Stimulated activated CD4-positive, alpha-beta T cell treated with anti-CD3 and anti-CD28 coated beads, Interleukin-12 subunit alpha, Interleukin-12 subunit beta, amount 100 ng/mL, for 4 hours (primary cell): Measurements from ENCODE around the gene PSRC1.
A peak's percentile ranks its signal among the peaks of the same experiment; 100 is the strongest.

Experiments used
- DNase-seq: peaks from one replicate; pipeline ENCODE4 v3.0.0-alpha.2; 2020

The PSRC1 gene

GRCh38 chr1:109271458-109271857 is 11.5 kb downstream of the PSRC1 start:
- DNase-seq = no peak

DNA sequence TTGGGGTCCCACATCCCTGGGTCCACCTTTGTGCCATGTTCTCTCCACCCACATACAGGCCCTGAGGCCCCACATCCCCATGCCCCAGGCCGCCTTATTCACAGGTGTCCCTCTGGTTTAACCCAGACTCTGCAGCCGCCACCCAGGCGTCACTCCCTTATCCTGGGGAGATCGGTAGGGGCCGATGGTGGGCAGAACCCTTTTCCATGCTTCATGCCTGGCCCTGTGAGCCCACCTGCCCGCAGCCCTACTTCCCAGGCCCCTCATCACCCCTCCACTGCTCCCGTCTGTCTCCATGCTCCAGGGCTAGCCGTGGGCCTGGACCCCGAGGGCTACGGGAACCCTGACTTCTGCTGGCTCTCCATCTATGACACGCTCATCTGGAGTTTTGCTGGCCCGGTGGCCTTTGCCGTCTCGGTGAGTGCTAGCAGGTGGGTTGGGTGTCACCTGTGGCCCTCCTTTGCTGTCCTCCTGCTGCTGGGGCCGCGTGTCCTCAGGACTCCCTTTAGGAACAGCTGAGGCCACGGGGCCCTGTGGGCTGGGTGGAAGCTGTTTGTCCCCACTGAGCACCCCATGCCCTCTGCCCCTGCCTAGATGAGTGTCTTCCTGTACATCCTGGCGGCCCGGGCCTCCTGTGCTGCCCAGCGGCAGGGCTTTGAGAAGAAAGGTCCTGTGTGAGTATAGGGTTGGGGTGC is 12.2 kb downstream of the PSRC1 start:
- DNase-seq = no peak

DNA sequence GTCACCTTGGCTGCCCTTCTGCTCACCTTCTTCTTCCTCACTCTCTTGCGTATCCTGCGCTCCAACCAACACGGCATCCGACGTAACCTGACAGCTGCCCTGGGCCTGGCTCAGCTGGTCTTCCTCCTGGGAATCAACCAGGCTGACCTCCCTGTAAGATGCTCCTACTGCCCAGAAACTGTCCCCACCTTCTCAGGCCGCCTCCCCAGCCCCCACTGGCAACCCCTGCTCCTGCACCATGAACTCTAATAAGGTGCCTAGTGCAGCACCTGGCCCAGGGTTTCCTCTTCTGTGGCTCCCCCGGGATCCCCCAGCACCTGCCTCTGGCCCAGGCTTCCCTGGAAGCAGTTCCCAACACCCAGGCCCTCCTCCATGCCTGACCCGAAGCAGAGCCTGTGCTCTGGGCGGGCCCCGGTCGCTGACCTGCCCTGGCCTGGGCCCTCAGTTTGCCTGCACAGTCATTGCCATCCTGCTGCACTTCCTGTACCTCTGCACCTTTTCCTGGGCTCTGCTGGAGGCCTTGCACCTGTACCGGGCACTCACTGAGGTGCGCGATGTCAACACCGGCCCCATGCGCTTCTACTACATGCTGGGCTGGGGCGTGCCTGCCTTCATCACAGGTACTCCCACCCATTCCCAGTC is 12.8 kb downstream of the PSRC1 start:
- no peak for DNase-seq

DNA sequence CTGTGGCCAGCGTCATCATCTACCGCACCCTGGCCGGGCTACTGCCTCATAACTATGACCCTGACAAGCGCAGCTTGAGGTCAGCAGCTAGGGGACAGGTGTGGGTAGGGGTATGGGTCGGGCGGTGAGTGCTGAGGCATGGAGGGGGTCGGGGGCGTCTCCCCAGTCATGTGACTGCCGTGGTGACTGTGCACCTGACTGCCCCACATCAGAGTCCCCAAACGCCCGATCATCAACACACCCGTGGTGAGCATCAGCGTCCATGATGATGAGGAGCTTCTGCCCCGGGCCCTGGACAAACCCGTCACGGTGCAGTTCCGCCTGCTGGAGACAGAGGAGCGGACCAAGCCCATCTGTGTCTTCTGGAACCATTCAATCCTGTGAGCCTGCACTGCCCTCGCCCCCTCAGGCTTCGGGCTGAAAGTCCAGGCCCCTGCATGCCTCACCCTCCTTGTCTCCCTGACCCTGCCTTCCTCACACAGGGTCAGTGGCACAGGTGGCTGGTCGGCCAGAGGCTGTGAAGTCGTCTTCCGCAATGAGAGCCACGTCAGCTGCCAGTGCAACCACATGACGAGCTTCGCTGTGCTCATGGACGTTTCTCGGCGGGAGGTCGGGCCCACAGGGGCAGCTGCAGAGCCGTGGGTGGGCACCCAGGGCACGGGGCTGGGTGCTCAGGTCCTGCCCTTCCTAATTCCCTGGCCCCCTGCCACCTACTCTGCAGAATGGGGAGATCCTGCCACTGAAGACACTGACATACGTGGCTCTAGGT is 13.5 kb downstream of the PSRC1 start:
- no peak for DNase-seq

DNA sequence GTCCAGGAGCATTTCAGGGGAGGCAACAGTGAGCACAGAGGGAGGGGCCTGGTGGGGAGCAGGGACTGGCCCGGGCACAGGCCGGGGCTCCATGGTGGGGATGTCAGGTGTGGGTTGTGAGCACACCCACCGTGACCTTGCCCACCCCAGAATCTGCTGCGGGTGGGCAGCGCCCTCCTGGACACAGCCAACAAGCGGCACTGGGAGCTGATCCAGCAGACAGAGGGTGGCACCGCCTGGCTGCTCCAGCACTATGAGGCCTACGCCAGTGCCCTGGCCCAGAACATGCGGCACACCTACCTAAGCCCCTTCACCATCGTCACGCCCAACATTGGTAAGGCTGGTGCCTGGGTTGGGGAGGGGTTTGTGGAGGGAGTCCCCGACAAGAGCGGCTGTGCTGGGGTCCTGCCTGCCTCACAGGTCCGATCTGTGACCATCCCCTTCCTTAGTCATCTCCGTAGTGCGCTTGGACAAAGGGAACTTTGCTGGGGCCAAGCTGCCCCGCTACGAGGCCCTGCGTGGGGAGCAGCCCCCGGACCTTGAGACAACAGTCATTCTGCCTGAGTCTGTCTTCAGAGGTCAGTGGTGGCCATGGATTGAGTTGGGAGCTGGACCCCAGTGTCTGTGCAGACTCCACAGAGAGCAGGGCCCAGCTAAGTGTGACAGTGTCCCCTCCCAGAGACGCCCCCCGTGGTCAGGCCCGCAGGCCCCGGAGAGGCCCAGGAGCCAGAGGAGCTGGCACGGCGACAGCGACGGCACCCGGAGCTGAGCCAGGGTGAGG is 14.3 kb downstream of the PSRC1 start:
- DNase-seq = no peak

GRCh38 chr1:109267743-109268300 is 15.1 kb downstream of the PSRC1 start:
- no peak for DNase-seq

- no peak for DNase-seq
Observed at GRCh38 chr1:109266965-109267364, 16.0 kb downstream of the PSRC1 start.

DNA sequence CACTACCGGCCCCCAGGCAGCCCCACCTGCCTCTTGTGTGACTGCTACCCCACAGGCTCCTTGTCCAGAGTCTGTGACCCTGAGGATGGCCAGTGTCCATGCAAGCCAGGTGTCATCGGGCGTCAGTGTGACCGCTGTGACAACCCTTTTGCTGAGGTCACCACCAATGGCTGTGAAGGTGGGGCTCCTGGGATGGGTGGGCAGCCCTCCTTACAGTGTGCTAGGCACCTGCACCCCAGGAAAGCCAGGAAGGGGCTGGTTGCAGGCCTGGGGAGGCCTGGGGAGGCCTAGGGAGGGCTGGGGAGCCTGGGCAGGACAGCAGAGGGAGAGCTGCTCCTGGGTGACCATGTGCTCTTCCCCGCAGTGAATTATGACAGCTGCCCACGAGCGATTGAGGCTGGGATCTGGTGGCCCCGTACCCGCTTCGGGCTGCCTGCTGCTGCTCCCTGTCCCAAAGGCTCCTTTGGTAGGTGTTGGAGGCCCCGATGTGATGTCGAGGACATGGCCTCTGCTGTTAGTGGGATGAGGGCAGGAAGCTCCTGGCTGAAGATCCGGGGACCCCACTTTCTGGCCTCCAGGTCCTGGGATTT is 17.1 kb downstream of the PSRC1 start:
- DNase-seq = no peak

DNA sequence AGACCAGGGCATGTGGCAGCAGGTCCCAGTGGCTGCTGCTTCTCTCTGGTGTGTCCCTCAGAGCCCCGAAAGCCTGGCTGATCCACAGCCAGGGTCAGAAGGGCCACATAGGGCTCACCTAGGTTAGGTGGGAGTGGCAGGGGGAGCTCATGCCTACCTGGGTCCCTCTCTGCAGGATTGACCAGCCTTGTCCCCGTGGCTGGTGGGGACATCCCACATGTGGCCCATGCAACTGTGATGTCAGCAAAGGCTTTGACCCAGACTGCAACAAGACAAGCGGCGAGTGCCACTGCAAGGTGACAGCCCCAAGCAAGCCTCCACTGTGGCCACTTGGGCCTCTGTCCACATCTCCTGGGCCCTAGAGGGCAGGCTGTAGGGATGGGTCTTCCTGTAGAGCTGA is 17.9 kb downstream of the PSRC1 start:
- no peak for DNase-seq

- DNase-seq = no peak
Observed at GRCh38 chr1:109264379-109264755, 18.6 kb downstream of the PSRC1 start.

DNA sequence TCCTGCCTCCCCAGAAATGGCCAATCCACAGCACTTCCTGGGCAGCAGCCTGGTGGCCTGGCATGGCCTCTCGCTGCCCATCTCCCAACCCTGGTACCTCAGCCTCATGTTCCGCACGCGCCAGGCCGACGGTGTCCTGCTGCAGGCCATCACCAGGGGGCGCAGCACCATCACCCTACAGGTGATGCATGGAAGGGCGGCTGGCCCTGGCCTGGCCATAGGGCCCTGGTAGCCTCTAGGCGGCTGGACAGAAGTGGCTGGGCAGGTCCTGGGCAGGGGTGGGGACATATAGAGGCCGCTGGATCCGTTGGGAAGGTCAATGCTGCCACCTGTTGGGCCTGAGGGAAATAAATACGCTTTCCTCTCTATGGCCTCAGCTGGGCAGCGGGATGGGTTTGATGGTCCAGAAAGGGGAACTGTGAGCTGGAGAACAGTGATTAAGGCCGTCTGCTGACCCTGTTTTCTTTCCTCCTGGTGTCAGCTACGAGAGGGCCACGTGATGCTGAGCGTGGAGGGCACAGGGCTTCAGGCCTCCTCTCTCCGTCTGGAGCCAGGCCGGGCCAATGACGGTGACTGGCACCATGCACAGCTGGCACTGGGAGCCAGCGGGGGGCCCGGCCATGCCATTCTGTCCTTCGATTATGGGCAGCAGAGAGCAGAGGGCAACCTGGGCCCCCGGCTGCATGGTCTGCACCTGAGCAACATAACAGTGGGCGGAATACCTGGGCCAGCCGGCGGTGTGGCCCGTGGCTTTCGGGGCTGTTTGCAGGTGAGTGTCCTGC is 19.2 kb downstream of the PSRC1 start:
- peak; percentile 80 for DNase-seq

DNA sequence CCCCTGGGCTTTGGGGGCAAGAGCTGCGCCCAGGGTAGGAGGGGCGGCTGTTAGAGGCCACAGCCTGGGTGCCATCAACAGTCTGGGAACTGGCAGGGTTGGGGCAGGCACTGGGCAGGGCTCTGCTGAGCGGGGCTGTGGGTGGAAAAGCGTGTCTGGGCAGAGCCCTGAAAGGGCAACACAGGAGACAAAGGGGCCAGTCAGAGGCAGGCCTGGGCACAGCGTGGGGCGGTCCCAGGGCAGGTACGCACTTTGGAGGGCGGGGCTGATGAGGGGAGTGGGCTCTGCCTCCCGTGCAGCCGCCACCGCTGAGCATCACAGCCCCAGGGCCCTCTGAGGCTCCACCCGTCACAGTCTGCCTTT is 19.7 kb downstream of the PSRC1 start:
- DNase-seq = no peak

GRCh38 chr1:109262231-109263055 is 20.5 kb downstream of the PSRC1 start:
- no peak for DNase-seq

- no peak for DNase-seq
Observed at GRCh38 chr1:109261578-109261977, 21.4 kb downstream of the PSRC1 start.

DNA sequence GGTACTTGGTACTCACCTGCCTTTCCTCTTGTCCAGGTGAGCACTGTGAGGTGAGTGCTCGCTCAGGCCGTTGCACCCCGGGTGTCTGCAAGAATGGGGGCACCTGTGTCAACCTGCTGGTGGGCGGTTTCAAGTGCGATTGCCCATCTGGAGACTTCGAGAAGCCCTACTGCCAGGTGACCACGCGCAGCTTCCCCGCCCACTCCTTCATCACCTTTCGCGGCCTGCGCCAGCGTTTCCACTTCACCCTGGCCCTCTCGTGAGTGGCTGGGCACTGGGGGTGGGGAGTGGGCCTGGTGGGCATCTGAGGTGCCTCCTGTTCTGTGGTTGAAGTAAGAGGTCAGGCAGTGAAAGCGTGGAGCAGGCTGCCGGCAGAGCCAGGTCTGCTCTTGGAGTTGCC is 21.9 kb downstream of the PSRC1 start:
- no peak for DNase-seq

DNA sequence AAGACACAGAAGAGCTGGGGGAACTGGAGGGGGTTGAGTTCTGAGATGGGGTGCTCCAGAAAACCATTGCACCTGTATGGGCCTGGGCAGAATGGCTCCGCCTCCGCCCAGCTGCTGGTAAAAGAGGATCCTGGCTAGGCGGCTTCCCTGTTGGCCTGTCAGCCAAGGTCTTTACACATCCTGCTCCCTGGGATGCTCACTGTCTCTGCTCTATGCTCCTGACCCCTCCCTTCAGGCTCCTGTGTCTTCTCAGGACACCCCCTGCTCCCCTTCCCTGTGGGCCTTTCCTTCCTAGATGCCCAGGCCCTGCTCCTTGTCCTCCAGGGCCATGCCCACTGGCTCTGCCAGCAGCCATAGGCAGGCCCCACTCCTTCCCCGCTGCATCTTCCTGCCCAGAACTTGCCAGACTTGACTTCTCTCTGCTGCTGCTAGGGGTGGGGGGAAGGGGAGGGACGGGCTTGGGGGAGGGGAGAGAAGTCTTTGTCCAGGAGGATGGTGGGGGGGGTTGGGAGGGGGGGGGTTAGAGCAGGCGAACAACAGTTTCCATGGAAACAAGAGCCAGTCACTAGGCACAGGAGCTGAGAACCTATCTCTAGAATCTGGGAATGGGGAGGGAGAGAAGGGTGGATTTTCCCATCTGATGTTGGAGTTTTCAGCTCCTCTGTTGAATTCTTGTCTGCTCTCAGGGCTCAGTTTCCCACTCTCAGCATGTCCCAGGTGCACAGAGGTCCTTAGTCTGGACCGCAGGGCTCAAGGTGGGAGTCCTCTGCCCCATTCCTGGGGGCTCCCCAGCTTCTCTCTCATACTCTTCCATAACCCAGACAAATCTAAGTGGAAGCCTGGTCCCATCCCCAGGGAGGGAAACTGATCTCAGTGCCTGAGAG is 23.0 kb downstream of the PSRC1 start:
- DNase-seq = no peak

GRCh38 chr1:109258481-109259466 is 24.2 kb downstream of the PSRC1 start:
- no peak for DNase-seq

DNA sequence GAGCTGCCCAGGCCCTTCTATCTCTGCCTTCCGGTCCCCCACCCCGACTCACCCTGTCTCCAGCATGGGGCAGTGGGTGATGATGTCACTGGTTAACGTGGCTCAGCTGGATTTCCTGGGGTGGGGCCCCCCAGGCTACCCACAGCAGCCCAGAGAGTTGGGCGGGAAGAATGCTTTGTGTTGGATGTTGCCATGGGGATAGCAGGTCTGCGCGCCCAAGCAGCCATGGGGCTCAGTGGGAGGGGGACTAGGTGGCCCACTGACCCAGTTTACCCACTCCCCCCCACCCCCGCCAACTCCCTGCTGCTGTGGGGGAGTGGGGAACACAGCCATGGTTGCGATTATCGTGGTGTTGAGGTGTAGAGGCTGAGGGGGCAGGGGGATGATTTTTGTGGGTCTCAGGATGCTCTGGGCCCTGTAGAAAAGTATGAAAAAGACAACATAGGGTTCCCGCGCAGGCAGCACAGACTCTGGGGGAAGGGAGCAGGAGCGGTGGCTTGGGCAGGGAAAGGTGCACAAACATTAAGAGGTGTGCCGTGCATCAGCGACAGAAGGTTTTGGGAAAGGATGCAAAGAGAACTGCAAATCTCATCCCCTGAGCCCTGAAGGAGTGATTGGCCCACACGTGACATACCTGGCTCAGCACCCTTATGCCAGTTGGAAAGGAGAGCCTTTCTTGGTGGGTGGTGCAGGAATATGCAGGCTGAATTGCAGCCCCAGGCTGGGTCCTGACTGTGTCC is 25.1 kb downstream of the PSRC1 start:
- no peak for DNase-seq
